HG03469 (cell line): ENCODE data around the gene MYO5A.

ENCODE experiments used
- ATAC-seq: cut with Tn5 transposase; IDR thresholded peaks from one replicate; pipeline ENCODE4 v1.9.1; 2021; ENCODE audit warnings: mild to moderate bottlenecking, moderate library complexity, moderate number of reproducible peaks; ENCODE audit not compliant: unreplicated experiment

MYO5A gene

GRCh38 chr15:52378746-52379394 lies 149.8 kb downstream of the MYO5A start:
- peak; percentile 46 for ATAC-seq

DNA sequence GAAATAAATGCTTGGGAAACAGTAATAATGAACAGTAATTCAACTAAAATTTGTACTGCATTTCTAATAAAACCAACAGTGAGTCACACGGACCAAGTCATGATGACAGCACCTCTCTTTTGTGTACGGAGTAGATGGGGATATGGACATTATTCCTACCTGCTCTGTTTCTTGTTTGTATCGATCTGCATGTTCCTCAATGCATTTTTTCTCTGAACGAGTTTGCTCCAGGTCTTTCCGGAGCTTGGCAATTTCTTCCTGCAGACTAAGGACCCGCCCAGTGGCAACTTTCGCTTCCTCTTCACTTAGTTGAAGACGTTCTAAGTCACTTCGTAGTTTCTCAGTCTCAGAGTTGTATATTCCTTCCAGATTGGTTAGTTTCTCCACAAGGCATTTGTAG lies 158.7 kb downstream of the MYO5A start:
- peak; percentile 53 for ATAC-seq

DNA sequence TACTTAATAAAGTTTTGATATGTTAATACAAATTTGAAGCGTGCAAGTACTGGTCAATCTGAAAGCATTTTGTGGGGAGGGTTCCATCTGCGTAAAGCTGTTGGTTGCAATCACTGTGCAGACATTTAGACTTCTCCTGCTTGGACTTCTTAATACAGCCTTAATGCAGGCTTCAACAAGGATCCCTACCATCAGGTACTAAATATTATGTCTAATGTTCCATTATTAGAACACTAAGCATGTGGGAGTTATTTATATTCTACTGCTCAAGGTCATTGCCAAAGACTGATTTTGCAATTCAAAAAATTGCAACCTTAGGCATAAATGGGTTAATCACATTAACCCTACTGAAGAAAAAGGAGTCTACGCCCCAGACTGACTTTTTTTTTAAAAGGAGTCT lies 159.2 kb downstream of the MYO5A start:
- no peak for ATAC-seq

GRCh38 chr15:52369030-52369429 lies 159.7 kb downstream of the MYO5A start:
- no peak for ATAC-seq

GRCh38 chr15:52368402-52368801 lies 160.3 kb downstream of the MYO5A start:
- no peak for ATAC-seq

- no peak for ATAC-seq
Observed at GRCh38 chr15:52362497-52362896, 166.2 kb downstream of the MYO5A start.

DNA sequence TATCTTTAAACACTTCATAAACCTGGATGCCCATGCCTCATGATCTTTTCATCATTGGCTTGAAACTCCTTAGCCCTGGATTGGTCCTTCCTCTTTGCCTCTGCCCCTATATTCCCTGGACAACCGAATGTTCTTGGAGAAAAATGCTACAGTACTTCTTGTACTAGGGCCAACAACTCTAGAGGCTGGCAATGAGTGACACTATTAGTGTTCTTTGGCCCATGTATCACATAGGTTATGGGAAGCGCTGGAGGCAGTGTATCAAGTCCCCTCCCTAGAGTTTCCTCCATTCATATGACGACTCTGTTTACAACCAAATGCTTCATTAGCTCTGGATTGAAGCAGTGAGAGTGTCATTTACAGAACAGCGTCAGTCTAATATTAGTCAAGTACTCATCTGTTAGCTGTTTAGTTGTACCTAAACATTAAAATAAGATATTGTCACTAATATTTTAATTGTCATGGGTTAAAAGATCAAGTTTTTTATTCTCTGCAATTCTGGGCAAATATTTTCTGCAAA lies 166.6 kb downstream of the MYO5A start:
- no peak for ATAC-seq

- no peak for ATAC-seq
Observed at GRCh38 chr15:52361494-52361893, 167.2 kb downstream of the MYO5A start.

DNA sequence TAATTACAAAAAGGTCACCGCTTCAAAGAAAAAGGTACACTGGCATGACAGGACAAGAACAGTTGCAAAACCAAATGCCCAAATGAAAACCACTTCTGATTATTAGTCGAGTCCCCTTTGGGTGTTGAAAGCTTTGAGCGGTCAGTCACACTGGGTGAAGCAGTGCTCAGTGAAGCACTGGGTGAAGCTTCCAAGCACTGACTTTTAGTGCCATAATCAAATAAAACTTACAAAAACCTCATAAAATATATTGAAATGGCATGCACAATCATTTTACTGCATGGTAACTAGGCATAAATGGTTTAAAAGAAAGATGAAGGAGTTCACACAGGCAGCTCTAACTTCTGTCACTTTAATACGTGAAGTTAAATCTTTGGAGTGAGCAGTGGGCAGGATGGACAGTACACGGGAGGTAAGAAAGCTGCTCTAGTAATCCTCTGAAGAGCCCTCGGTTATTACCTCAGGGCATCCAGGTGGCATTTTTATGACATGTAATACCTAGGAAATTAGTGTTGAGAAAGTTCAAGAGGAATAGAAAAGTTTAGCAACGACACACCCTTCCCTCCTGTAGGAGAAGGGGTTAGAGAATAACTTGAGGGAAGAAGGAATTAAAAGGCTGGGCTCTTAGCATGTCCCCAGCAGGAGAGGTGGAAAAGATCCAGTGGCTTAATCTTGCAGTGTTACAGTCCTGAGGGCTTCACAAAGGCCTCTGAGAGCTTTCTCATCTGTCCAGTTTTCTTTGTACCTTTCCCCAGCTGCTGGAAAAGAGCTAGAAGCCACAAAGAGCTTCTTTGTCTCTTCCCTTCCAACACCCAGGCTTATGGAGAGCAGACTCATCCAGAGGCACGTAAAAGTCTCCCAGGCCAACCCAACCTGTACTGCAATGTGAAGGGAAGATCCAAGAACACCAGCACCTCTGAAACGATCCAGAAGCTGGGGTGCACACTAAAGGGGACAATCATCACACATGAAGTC lies 168.2 kb downstream of the MYO5A start:
- ATAC-seq: no peak

DNA sequence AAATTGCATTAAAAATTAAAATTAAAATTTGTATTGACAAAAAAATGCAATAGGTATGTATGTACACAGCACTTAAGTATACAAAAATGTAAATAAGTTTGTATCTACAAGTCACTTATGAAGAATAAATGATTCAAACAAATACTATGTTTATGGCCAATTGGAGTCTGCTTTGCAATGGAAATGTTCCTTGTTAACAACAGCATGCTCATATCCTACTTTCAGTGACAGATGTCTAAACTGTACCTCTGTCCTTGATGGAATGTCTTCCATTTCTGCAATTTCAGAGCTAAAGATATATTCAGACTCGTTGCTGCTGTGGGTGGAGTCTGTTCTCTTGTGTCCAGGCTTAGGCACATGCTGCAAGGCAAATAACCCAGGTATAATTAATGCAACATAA lies 169.0 kb downstream of the MYO5A start:
- no peak for ATAC-seq

GRCh38 chr15:52357949-52358348 lies 170.7 kb downstream of the MYO5A start:
- ATAC-seq: no peak

DNA sequence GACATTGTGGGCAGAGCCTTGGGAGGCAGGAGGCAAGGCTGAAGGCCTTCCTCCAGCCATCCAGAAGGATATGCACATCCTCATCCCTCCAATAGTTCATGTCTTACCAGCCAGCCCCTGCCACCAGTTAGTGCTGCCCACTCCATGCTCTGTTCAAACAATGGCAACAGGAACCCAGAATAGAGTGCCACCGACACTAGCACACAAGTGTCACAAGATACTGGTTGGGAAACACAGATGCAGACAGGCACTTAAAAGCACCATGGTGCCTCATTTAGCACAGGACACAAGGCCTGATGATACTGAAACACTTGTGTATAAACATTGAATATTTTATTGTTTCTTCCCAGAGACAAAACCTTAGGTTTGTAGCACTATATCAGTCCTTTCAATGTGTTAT lies 176.6 kb downstream of the MYO5A start:
- no peak for ATAC-seq

DNA sequence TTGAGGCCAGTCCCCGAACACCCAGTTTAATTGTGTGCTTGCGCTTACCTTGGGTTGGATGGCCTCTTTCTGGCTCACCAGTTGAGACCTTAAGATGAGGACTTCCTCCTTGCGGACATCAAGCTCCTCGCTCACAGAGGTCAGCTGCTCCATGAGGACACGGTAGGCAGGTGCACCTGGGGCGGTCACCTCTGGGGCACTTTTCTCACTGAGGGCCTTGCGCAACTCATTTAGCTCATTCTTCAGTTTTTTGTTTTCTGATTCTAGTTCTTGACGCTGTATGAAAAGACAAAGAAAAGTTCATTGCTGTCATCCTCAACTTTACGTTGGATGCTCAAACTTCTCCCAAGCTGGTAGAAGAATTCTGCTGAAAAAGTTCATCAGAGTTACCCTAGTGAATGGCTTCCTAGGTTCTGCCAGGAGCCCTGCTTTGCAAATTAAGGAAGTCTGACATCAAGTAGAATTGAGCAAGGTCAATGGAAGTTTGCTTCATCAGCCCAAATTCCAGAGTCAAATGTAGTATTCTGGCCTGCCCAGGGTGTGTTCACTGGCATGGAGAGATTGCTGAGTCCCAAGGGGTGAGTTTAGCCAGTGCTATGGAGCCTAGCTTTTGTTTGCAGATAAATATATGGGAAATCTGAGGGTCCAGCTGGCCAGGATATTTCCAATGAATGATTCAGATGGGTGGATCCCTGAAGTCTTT lies 177.3 kb downstream of the MYO5A start:
- ATAC-seq: no peak

- no peak for ATAC-seq
Observed at GRCh38 chr15:52350423-52350822, 178.3 kb downstream of the MYO5A start.

DNA sequence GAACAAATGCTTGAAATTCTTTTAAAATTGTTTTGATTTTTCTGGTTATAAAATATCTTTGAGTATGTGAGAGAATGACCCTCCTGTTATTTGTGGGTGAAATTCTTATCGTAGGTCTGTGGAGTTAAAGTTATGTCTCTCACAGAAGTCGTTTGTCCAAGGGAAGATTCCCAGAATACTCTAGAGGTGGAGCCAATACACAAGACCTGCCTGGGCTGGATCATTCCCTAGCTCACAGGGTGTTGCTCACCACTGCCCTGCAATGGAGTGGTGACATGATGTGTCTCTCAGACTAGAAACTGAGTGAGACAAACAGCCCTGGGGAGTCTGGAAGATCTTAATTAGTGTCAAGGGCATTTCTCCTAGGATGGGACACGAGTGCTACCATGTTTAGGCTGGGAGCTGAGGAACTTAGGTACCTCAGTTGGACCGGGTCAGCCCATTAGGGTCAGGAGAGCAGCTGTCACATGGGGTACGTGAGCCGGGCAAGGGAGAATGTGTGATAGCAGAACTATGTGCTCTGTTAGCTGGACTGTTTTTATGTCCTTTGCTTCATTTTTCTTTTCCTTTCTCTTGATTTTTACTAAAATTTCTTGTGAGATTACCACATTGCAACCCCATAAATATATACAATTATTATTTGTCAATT lies 179.5 kb downstream of the MYO5A start:
- no peak for ATAC-seq

DNA sequence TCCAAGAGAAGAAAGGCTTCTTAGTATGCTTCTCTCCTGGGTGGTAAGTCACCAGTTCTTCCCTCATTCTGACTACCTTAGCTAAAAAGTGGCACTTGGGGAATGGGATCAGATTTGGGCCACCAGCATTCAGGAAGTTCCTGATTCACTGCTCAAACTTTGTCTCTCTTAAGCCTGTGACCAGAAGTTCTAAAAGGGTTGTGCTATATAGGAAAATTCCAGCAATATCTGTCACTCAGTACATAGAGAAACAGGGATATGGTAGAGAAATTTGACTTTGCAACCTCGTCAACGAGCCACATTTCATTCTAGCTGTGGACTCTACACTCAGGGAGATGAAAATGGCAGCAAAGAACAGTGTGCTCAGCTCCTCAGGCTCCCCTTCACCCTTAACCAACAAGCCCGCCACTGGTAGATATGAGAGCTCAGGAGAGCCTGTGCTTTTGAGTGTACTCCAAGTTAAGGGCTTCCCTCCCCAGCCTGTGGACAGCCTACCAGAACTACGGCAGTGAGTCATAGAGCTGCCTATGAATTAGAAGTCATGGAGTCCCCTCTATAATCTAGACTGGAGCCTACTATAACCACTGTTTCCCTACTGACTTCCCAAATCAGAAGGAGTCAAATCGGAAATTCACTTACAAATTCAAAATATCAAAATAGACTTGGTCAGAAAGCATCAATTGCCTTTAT lies 180.5 kb downstream of the MYO5A start:
- ATAC-seq: no peak

DNA sequence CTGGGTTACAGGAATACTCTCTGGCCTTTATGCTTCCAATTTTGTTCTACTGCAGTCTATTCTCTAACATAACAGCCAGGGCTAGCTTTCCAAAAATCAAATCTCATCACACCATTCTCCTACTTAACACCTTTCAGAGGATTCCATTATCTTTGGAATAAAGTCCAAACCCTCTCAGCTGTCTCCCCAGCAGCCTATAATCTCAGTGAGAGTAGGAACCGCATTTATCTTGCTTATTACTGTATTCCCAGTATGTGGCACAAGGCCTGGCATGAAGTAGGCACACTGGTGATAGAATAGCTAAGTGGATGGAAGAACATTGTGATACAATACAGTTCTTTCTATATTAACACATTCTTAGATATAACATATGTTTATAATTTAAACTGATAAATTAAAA lies 184.1 kb downstream of the MYO5A start:
- ATAC-seq: no peak

DNA sequence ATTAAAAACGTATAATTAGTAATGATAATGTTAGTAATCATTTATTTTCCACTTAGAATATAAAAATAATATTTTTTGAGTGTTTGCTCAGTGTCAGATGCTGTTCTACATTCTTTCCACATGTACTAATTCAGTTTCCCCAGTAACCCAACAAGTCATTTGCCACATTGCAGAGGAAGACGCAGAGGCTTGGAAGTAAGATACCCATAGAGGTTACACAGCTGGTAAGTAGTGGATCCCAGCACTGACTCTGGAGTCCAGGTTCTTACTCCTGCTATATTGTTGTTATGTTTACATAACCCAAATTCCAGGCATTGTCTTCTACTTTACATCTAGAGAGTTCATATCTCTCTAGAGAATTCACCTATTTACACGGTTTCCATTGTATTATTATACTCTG lies 184.8 kb downstream of the MYO5A start:
- ATAC-seq: no peak

- no peak for ATAC-seq
Observed at GRCh38 chr15:52340093-52340492, 188.6 kb downstream of the MYO5A start.

DNA sequence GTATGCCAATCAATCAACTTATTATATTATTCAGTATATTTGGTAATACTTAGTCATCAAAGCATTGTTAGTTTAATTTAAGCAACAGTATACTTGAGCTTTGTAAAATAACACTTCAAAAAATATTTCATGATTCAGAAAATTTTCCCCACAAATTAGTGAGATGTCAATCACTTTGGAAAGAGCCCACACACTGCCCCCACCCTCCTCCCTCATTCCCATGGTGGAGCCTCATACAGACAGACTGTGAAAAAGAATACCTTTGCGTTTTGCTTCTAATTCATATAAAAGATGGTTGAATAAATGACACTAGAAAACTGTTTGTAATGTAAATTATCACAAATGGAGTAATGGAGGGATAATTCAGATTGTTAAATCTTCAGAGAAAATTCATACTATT lies 189.8 kb downstream of the MYO5A start:
- ATAC-seq: no peak
